ENCODE data around the gene MTMR10.

MTMR10 gene

DNA sequence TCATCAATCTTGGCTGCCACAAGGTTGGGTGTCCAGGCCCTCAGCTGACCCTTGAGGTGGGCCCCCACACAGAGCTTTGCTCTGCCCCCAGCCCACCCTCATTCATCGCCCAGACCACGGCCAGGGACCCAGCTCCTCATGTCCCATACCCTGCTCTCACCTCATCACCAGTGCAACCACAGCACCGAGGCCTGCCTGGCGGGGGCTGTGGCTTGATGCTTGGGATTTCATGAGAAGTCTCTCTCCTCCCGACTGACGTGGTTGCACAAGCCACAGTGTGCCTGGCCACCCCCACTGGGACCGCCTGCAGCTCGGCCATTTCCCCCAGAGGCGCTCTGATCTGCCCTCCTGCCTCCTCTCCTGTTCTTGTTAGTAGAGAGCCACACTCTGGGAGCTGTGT is 45.4 kb upstream of the MTMR10 start:
- H3K4ac ChIP-seq (ENCODE audit: low read depth, low read length) = no peak overlapping the region
- H4K8ac ChIP-seq (ENCODE audit: low read depth, low read length) = no peak overlapping the region
- H4K91ac ChIP-seq (ENCODE audit: low read depth, low read length) = peak overlapping the region; percentile 30
- H3K4me1 ChIP-seq (ENCODE audit: control insufficient read depth in 1 of 2, insufficient read depth in 2 of 2, low read length in 2 of 2) = peaks cover 11 to 12% of the 10 kb centered on the region in 2 experiments
- peak overlapping the region; percentile 57 for H2AK5ac ChIP-seq (ENCODE audit: low read length)
- H3K36me3 ChIP-seq (ENCODE audit: control insufficient read depth in 1 of 2, insufficient read depth in 2 of 2, low read length in 2 of 2) = no peaks in the 10 kb centered on the region
- H3K27me3 ChIP-seq (ENCODE audit: insufficient read depth, low read length) = no peaks in the 10 kb centered on the region
- H3K4me2 ChIP-seq (ENCODE audit: low read length) = no peak overlapping the region
- no peak overlapping the region for H2BK5ac ChIP-seq (ENCODE audit: low read depth, low read length, poor library complexity)
- H3K9me3 ChIP-seq (ENCODE audit: insufficient read depth, low read depth, low read length) = no peaks in the 10 kb centered on the region
- peak overlapping the region; percentile 77 for H2BK12ac ChIP-seq (ENCODE audit: low read length)
- no peak overlapping the region for H2AFZ ChIP-seq (ENCODE audit: insufficient read depth, low read length, poor library complexity)
- no peak overlapping the region for H3K9ac ChIP-seq (ENCODE audit: low read length)
- no peaks in the 10 kb centered on the region for H3K79me2 ChIP-seq (ENCODE audit: control insufficient read depth, insufficient read depth, low read length, poor library complexity)
- no peak overlapping the region for H3K23ac ChIP-seq (ENCODE audit: low read length)
- H4K12ac ChIP-seq (ENCODE audit: low read depth, low read length) = no peak overlapping the region
- no peak for DNase-seq
- H3K27ac ChIP-seq (ENCODE audit: low read depth, low read length) = no peak overlapping the region
- no peak overlapping the region for H3K4me3 ChIP-seq (ENCODE audit: low read depth, low read length)
- H3K14ac ChIP-seq (ENCODE audit: low read length) = peak overlapping the region; percentile 63
- no CpG with 5 or more reads among the region's 9 CpGs for WGBS (ENCODE audit: extremely low coverage, insufficient coverage, insufficient read length)
- peak overlapping the region; percentile 49 for H2BK120ac ChIP-seq (ENCODE audit: insufficient read depth, low read length, poor library complexity)
- H3K18ac ChIP-seq (ENCODE audit: low read length) = no peak overlapping the region
- peaks cover 8% of the 10 kb centered on the region for H3K79me1 ChIP-seq (ENCODE audit: low read length)

DNA sequence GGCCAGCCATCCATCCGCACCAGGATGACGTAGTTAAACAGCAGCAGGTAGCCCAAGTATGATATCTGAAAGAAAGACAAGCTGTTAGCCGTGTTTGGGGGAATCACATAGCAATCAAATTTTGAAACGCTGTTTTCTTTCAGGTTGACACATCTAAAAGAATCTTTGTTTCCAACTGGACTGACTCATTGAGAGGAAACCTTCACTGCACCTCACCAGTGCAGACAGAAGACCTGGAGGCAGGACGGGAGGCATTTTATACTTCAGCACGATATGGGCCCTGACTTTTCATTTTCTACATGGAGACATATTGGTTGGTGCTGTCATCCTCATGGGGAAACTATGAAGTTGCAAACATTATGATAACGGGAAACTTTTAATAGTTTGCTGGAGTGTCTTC is 44.2 kb upstream of the MTMR10 start:
- no peaks in the 10 kb centered on the region for H3K9me3 ChIP-seq (ENCODE audit: insufficient read depth, low read depth, low read length)
- no peak overlapping the region for H3K4me2 ChIP-seq (ENCODE audit: low read length)
- no peak overlapping the region for H2BK120ac ChIP-seq (ENCODE audit: insufficient read depth, low read length, poor library complexity)
- H3K4me3 ChIP-seq (ENCODE audit: low read depth, low read length) = no peak overlapping the region
- H2BK5ac ChIP-seq (ENCODE audit: low read depth, low read length, poor library complexity) = no peak overlapping the region
- H2BK12ac ChIP-seq (ENCODE audit: low read length) = no peak overlapping the region
- H3K79me2 ChIP-seq (ENCODE audit: control insufficient read depth, insufficient read depth, low read length, poor library complexity) = no peaks in the 10 kb centered on the region
- no peak overlapping the region for H3K9ac ChIP-seq (ENCODE audit: low read length)
- H3K36me3 ChIP-seq (ENCODE audit: control insufficient read depth in 1 of 2, insufficient read depth in 2 of 2, low read length in 2 of 2) = no peaks in the 10 kb centered on the region
- peaks cover 8% of the 10 kb centered on the region for H3K79me1 ChIP-seq (ENCODE audit: low read length)
- H4K12ac ChIP-seq (ENCODE audit: low read depth, low read length) = no peak overlapping the region
- no peaks in the 10 kb centered on the region for H3K27me3 ChIP-seq (ENCODE audit: insufficient read depth, low read length)
- no peak overlapping the region for H3K14ac ChIP-seq (ENCODE audit: low read length)
- H4K91ac ChIP-seq (ENCODE audit: low read depth, low read length) = no peak overlapping the region
- no CpG with 5 or more reads among the region's 7 CpGs for WGBS (ENCODE audit: extremely low coverage, insufficient coverage, insufficient read length)
- H3K23ac ChIP-seq (ENCODE audit: low read length) = no peak overlapping the region
- peak; percentile 53 to 68 for DNase-seq
- H2AK5ac ChIP-seq (ENCODE audit: low read length) = no peak overlapping the region
- H3K4me1 ChIP-seq (ENCODE audit: control insufficient read depth in 1 of 2, insufficient read depth in 2 of 2, low read length in 2 of 2) = peaks cover 11 to 12% of the 10 kb centered on the region in 2 experiments
- H3K27ac ChIP-seq (ENCODE audit: low read depth, low read length) = no peak overlapping the region
- H3K4ac ChIP-seq (ENCODE audit: low read depth, low read length) = no peak overlapping the region
- no peak overlapping the region for H3K18ac ChIP-seq (ENCODE audit: low read length)
- H2AFZ ChIP-seq (ENCODE audit: insufficient read depth, low read length, poor library complexity) = no peak overlapping the region
- no peak overlapping the region for H4K8ac ChIP-seq (ENCODE audit: low read depth, low read length)

DNA sequence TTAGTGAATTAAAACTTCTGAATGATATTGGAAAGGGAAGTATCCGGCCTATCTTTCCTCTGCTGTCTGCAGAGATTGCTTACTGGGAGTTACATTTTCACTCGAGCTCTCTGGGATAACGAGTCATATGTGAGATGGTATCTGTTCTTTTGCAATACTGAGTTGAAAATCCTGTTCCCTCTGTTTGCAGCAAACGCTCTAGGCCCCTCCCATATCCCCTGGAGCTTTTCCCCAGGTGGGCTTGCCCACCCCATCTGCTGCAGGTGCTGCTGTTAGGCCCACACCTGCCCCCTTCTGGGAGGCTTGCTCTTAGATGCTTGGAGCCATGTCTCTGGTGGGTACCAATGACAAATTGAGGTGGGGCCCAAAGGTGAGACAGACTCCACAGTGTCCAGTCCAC is 42.7 kb upstream of the MTMR10 start:
- Histone ChIP-seq H3K79me2 (ENCODE audit: control insufficient read depth, insufficient read depth, low read length, poor library complexity) (no peaks in the 10 kb centered on the region), H3K4me2 (ENCODE audit: low read length) (no peak overlapping the region), H3K36me3 (ENCODE audit: control insufficient read depth in 1 of 2, insufficient read depth in 2 of 2, low read length in 2 of 2) (no peaks in the 10 kb centered on the region), H3K27me3 (ENCODE audit: insufficient read depth, low read length) (no peaks in the 10 kb centered on the region), H2AFZ (ENCODE audit: insufficient read depth, low read length, poor library complexity) (peak overlapping the region; percentile 17), H4K12ac (ENCODE audit: low read depth, low read length) (no peak overlapping the region), H3K4me3 (ENCODE audit: low read depth, low read length) (no peak overlapping the region), H3K4me1 (ENCODE audit: control insufficient read depth in 1 of 2, insufficient read depth in 2 of 2, low read length in 2 of 2) (peaks cover 11 to 12% of the 10 kb centered on the region in 2 experiments), H2BK12ac (ENCODE audit: low read length) (no peak overlapping the region), H3K79me1 (ENCODE audit: low read length) (peaks cover 8% of the 10 kb centered on the region), H3K4ac (ENCODE audit: low read depth, low read length) (no peak overlapping the region), H3K9ac (ENCODE audit: low read length) (no peak overlapping the region), H2AK5ac (ENCODE audit: low read length) (no peak overlapping the region), H3K9me3 (ENCODE audit: insufficient read depth, low read depth, low read length) (no peaks in the 10 kb centered on the region), H3K27ac (ENCODE audit: low read depth, low read length) (no peak overlapping the region), H3K23ac (ENCODE audit: low read length) (no peak overlapping the region), H2BK5ac (ENCODE audit: low read depth, low read length, poor library complexity) (no peak overlapping the region), H3K14ac (ENCODE audit: low read length) (peak overlapping the region; percentile 20), H3K18ac (ENCODE audit: low read length) (no peak overlapping the region), H4K91ac (ENCODE audit: low read depth, low read length) (peak overlapping the region; percentile 19), H4K8ac (ENCODE audit: low read depth, low read length) (no peak overlapping the region), H2BK120ac (ENCODE audit: insufficient read depth, low read length, poor library complexity) (no peak overlapping the region)
- DNase-seq = peak; percentile 54 to 80
- WGBS (ENCODE audit: extremely low coverage, insufficient coverage, insufficient read length) = no CpG with 5 or more reads among the region's 4 CpGs

DNA sequence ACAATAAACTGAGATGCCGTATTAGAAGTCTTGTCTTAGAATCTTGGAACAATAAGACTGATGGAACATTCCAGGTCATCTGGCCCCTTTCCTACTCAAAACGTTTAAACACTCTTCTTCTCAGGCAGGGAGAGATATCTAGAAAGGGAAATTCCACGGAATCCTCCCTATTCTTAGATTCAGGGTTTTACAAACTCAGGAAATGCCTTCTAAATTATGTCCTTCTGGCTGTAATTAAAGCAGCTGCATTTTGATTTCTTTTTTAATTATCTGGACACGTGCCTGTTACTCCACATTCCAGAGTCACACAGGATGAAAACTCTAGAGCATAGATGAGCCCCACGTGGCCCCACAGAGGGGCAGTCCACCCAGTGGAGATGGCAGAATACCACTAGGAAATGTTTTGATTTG is 41.5 kb upstream of the MTMR10 start:
- H3K18ac ChIP-seq (ENCODE audit: low read length) = no peak overlapping the region
- no peak overlapping the region for H4K8ac ChIP-seq (ENCODE audit: low read depth, low read length)
- H4K12ac ChIP-seq (ENCODE audit: low read depth, low read length) = no peak overlapping the region
- peaks cover 11 to 12% of the 10 kb centered on the region in 2 experiments for H3K4me1 ChIP-seq (ENCODE audit: control insufficient read depth in 1 of 2, insufficient read depth in 2 of 2, low read length in 2 of 2)
- peak overlapping the region; percentile 39 for H2BK5ac ChIP-seq (ENCODE audit: low read depth, low read length, poor library complexity)
- no peak overlapping the region for H2AFZ ChIP-seq (ENCODE audit: insufficient read depth, low read length, poor library complexity)
- H3K27me3 ChIP-seq (ENCODE audit: insufficient read depth, low read length) = no peaks in the 10 kb centered on the region
- peak overlapping the region; percentile 84 for H2BK120ac ChIP-seq (ENCODE audit: insufficient read depth, low read length, poor library complexity)
- H3K4me3 ChIP-seq (ENCODE audit: low read depth, low read length) = no peak overlapping the region
- H3K23ac ChIP-seq (ENCODE audit: low read length) = no peak overlapping the region
- H3K9me3 ChIP-seq (ENCODE audit: insufficient read depth, low read depth, low read length) = no peaks in the 10 kb centered on the region
- no peak overlapping the region for H2BK12ac ChIP-seq (ENCODE audit: low read length)
- no peak overlapping the region for H2AK5ac ChIP-seq (ENCODE audit: low read length)
- no peak for DNase-seq
- H3K9ac ChIP-seq (ENCODE audit: low read length) = no peak overlapping the region
- no CpG with 5 or more reads among the region's 5 CpGs for WGBS (ENCODE audit: extremely low coverage, insufficient coverage, insufficient read length)
- no peaks in the 10 kb centered on the region for H3K79me2 ChIP-seq (ENCODE audit: control insufficient read depth, insufficient read depth, low read length, poor library complexity)
- no peak overlapping the region for H3K14ac ChIP-seq (ENCODE audit: low read length)
- H4K91ac ChIP-seq (ENCODE audit: low read depth, low read length) = peak overlapping the region; percentile 77
- peaks cover 8% of the 10 kb centered on the region for H3K79me1 ChIP-seq (ENCODE audit: low read length)
- H3K27ac ChIP-seq (ENCODE audit: low read depth, low read length) = no peak overlapping the region
- H3K4ac ChIP-seq (ENCODE audit: low read depth, low read length) = no peak overlapping the region
- no peaks in the 10 kb centered on the region for H3K36me3 ChIP-seq (ENCODE audit: control insufficient read depth in 1 of 2, insufficient read depth in 2 of 2, low read length in 2 of 2)
- H3K4me2 ChIP-seq (ENCODE audit: low read length) = no peak overlapping the region

Measured in trophoblast cell (in vitro differentiated cells and primary cell).